ENCODE measurements around the gene MBD3.

- no peak for TF ChIP-seq ZNF501 (tag by site-specific recombination; IDR thresholded peaks at IDR 0.05)
- TF ChIP-seq CTCF (tag by site-specific recombination; IDR thresholded peaks at IDR 0.05), result no peak
- no peak for TF ChIP-seq ZNF132 (tag by site-specific recombination; IDR thresholded peaks at IDR 0.05; ENCODE audit: borderline replicate concordance)
- no peak for TF ChIP-seq ATF2 (tag by site-specific recombination; IDR thresholded peaks at IDR 0.05; ENCODE audit: low read depth)
These were observed 59.0 kb downstream of the MBD3 start for GRCh38 chr19:1533510-1534150.

Measured in HEK293 (cell line).